Epidermal melanocyte (primary cell): Measurements from ENCODE around the gene NKPD1.
"Not testable (repeated sequence)": the region's sequence is repeated elsewhere in the genome, so short reads cannot be mapped to it uniquely, and the experiment has no call there.

Experiments
- DNase-seq: peaks from one replicate; pipeline ENCODE4 v3.0.0; 2011; ENCODE audit warnings: low spot score; ENCODE audit not compliant: insufficient read length

The NKPD1 gene

GRCh38 chr19:45140144-45140503, 20.7 kb downstream of the NKPD1 start:
- DNase-seq = no peak

- no peak for DNase-seq
Measured at GRCh38 chr19:45139286-45140143, 21.3 kb downstream of the NKPD1 start.

- DNase-seq = no peak
Measured at GRCh38 chr19:45138303-45138751, 22.5 kb downstream of the NKPD1 start.

GRCh38 chr19:45137179-45137761, 23.5 kb downstream of the NKPD1 start:
- DNase-seq = peak; percentile 84

- no peak for DNase-seq
Measured at GRCh38 chr19:45136507-45137178, 24.1 kb downstream of the NKPD1 start.

- no peak for DNase-seq
Measured at GRCh38 chr19:45135176-45135885, 25.5 kb downstream of the NKPD1 start.

- no peak for DNase-seq
Measured at GRCh38 chr19:45133661-45134060, 27.1 kb downstream of the NKPD1 start.

- DNase-seq = no peak
Measured at GRCh38 chr19:45130888-45131615, 29.7 kb downstream of the NKPD1 start.

GRCh38 chr19:45130236-45130635, 30.5 kb downstream of the NKPD1 start:
- no peak for DNase-seq

GRCh38 chr19:45128806-45129205, 32.0 kb downstream of the NKPD1 start:
- no peak for DNase-seq

- no peak for DNase-seq
Measured at GRCh38 chr19:45128146-45128545, 32.6 kb downstream of the NKPD1 start.

GRCh38 chr19:45126654-45127053, 34.1 kb downstream of the NKPD1 start:
- no peak for DNase-seq

- no peak for DNase-seq
Measured at GRCh38 chr19:45125975-45126493, 34.7 kb downstream of the NKPD1 start.

GRCh38 chr19:45125360-45125759, 35.4 kb downstream of the NKPD1 start:
- DNase-seq = no peak

GRCh38 chr19:45124021-45124420, 36.8 kb downstream of the NKPD1 start:
- DNase-seq = no peak

- DNase-seq = no peak
Measured at GRCh38 chr19:45123440-45123850, 37.3 kb downstream of the NKPD1 start.

GRCh38 chr19:45122832-45123231, 38.0 kb downstream of the NKPD1 start:
- DNase-seq = no peak

GRCh38 chr19:45121827-45122345, 38.9 kb downstream of the NKPD1 start:
- DNase-seq = no peak

- no peak for DNase-seq
Measured at GRCh38 chr19:45119582-45119981, 41.2 kb downstream of the NKPD1 start.

GRCh38 chr19:45118591-45119355, 42.0 kb downstream of the NKPD1 start:
- DNase-seq = not testable (repeated sequence)
